Stimulated activated naive CD4-positive, alpha-beta T cell treated with Interleukin-2 at 50 U/mL for 16 hours (primary cell): Measurements from ENCODE around the gene ALDH1A1.

ENCODE experiments used
- DNase-seq: peaks from one replicate; lab custom pipeline; 2025; lab: John Stamatoyannopoulos, UW

ALDH1A1 gene

GRCh38 chr9:72917892-72918509 is 34.9 kb downstream of the ALDH1A1 start:
- no peak for DNase-seq

- no peak for DNase-seq
These were observed 37.2 kb downstream of the ALDH1A1 start for GRCh38 chr9:72915659-72916058.

GRCh38 chr9:72914750-72915149 is 38.1 kb downstream of the ALDH1A1 start:
- DNase-seq = no peak

GRCh38 chr9:72913382-72914009 is 39.4 kb downstream of the ALDH1A1 start:
- DNase-seq = no peak

- no peak for DNase-seq
These were observed 40.1 kb downstream of the ALDH1A1 start for GRCh38 chr9:72912476-72913381.

- no peak for DNase-seq
These were observed 41.0 kb downstream of the ALDH1A1 start for GRCh38 chr9:72911816-72912215.

- no peak for DNase-seq
These were observed 41.5 kb downstream of the ALDH1A1 start for GRCh38 chr9:72911247-72911775.

GRCh38 chr9:72909428-72909827 is 43.4 kb downstream of the ALDH1A1 start:
- DNase-seq = no peak

GRCh38 chr9:72907421-72907820 is 45.4 kb downstream of the ALDH1A1 start:
- no peak for DNase-seq

GRCh38 chr9:72906810-72907209 is 46.0 kb downstream of the ALDH1A1 start:
- no peak for DNase-seq

GRCh38 chr9:72905514-72906480 is 47.1 kb downstream of the ALDH1A1 start:
- DNase-seq = no peak

- DNase-seq = no peak
These were observed 48.4 kb downstream of the ALDH1A1 start for GRCh38 chr9:72904267-72905093.

GRCh38 chr9:72903103-72903502 is 49.8 kb downstream of the ALDH1A1 start:
- no peak for DNase-seq

- no peak for DNase-seq
These were observed 50.6 kb downstream of the ALDH1A1 start for GRCh38 chr9:72902268-72902667.

- no peak for DNase-seq
These were observed 52.9 kb downstream of the ALDH1A1 start for GRCh38 chr9:72899734-72900477.

GRCh38 chr9:72898784-72899733 is 53.8 kb downstream of the ALDH1A1 start:
- no peak for DNase-seq

- no peak for DNase-seq
These were observed 54.5 kb downstream of the ALDH1A1 start for GRCh38 chr9:72898360-72898759.

- DNase-seq = no peak
These were observed 55.7 kb downstream of the ALDH1A1 start for GRCh38 chr9:72897069-72897649.
